IMR-90 (cell line): ENCODE data around the gene SLC26A3.

Experiments
- CTCF ChIP-seq: conservative IDR thresholded peaks from 2 replicates; pipeline ENCODE4 v1.5.1; 2012; ENCODE audit warnings: mild to moderate bottlenecking, low read depth, low read length, improper control_type of control experiment
- FOS ChIP-seq: fragments of 150-350 bp; IDR thresholded peaks from 2 replicates; pipeline ENCODE4 v1.6.1; 2016; ENCODE audit warnings: low read depth, low read length
- MAFK ChIP-seq: IDR thresholded peaks from 2 replicates; pipeline ENCODE4 v1.6.1; 2012; ENCODE audit warnings: low read depth, low read length, improper control_type of control experiment
- MXI1 ChIP-seq: IDR thresholded peaks from 2 replicates; pipeline ENCODE4 v1.6.1; 2012; ENCODE audit warnings: low read depth, mild to moderate bottlenecking, low read length, moderate library complexity, borderline replicate concordance
- NFE2L2 ChIP-seq: fragments of 150-350 bp; IDR thresholded peaks from 2 replicates; pipeline ENCODE4 v1.6.1; 2016; ENCODE audit warnings: low read depth, mild to moderate bottlenecking, low read length
- RAD21 ChIP-seq: IDR thresholded peaks from 2 replicates; pipeline ENCODE4 v1.6.1; 2012; ENCODE audit warnings: low read length, improper control_type of control experiment
- RFX5 ChIP-seq: IDR thresholded peaks from 2 replicates; pipeline ENCODE4 v1.8.0; 2012; ENCODE audit warnings: low read depth, mild to moderate bottlenecking, low read length, moderate library complexity
- SMC3 ChIP-seq: fragments of 150-350 bp; IDR thresholded peaks from 2 replicates; pipeline ENCODE4 v1.6.1; 2016; ENCODE audit warnings: low read depth, mild to moderate bottlenecking, antibody characterized with exemption, low read length, moderate library complexity

DNA sequence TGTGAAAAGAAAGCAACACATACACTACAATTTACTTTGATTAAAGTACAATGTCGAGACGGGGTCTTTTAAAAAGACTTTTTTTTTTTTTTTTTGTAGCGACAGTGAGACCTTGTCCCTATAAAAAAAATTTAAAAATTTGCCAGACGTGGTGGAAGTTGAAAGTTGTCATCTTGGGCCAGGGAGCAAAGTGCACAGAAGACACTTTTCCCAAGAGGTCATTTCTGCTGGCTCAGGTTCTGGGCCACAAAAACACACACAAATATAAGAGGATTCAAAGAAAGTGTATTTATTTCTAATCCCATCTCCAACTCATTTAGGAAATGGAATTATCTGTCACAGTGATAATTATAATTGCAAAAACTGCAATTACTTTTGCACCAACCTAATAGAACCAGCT lies 24.7 kb downstream of the SLC26A3 start:
- TF ChIP-seq CTCF (no peak), SMC3 (no peak), FOS (no peak), NFE2L2 (no peak), RAD21 (no peak), RFX5 (no peak), MAFK (no peak), MXI1 (no peak)
